DOHH2 (cell line): ENCODE results near the gene ATP8A2.

Experiments
- H3F3A ChIP-seq: fragments of 200-600 bp; sonication (generic), shearing (Covaris generic); 2 replicates; pipeline ENCODE4 v1.6.0; 2016; ENCODE audit warnings: antibody characterized with exemption, mild to moderate bottlenecking; ENCODE audit not compliant: control insufficient read depth, insufficient read depth
- H3K27ac ChIP-seq: fragments of 200-600 bp; sonication (generic); 2 replicates; pipeline ENCODE4 v1.5.1; 2014; ENCODE audit warnings: low read depth, mild to moderate bottlenecking, low read length, moderate library complexity
- H3K27me3 ChIP-seq: fragments of 200-600 bp; sonication (generic); 2 replicates; pipeline ENCODE4 v1.6.1; 2014; ENCODE audit warnings: mild to moderate bottlenecking, low read length, mixed read lengths; ENCODE audit not compliant: control insufficient read depth
- H3K36me3 ChIP-seq: fragments of 200-600 bp; sonication (generic); 2 replicates; pipeline ENCODE4 v1.6.1; 2014; ENCODE audit warnings: mild to moderate bottlenecking, low read length, moderate library complexity, mixed read lengths; ENCODE audit not compliant: control insufficient read depth
- H3K4me1 ChIP-seq: fragments of 200-600 bp; sonication (generic); 2 replicates; pipeline ENCODE4 v1.6.1; 2014; ENCODE audit warnings: mild to moderate bottlenecking, low read length, mixed read lengths; ENCODE audit not compliant: control insufficient read depth
- H3K4me2 ChIP-seq: fragments of 200-600 bp; sonication (generic); 2 replicates; pipeline ENCODE4 v1.6.0; 2014; ENCODE audit warnings: mild to moderate bottlenecking, low read length, moderate library complexity
- H3K4me3 ChIP-seq: fragments of 200-600 bp; sonication (generic); 2 replicates; pipeline ENCODE4 v1.5.1; 2014; ENCODE audit warnings: mild to moderate bottlenecking, low read length, mixed read lengths
- H3K79me2 ChIP-seq: fragments of 200-600 bp; sonication (generic); 2 replicates; pipeline ENCODE4 v1.6.1; 2014; ENCODE audit warnings: mild to moderate bottlenecking, low read length, mixed read lengths; ENCODE audit not compliant: control insufficient read depth
- H3K9me2 ChIP-seq: fragments of 200-600 bp; sonication (generic); replicated peaks from 2 replicates; pipeline ENCODE4 v1.6.1; 2014; ENCODE audit warnings: mild to moderate bottlenecking, low read length, mixed read lengths; ENCODE audit not compliant: control insufficient read depth
- H3K9me3 ChIP-seq: fragments of 200-600 bp; sonication (generic); 2 replicates; pipeline ENCODE4 v1.6.1; 2014; ENCODE audit warnings: antibody characterized with exemption, low read length, mixed read lengths; ENCODE audit not compliant: control insufficient read depth, insufficient read depth
- H4K20me1 ChIP-seq: fragments of 200-600 bp; sonication (generic); 2 replicates; pipeline ENCODE4 v1.6.0; 2014; ENCODE audit warnings: low read depth, mild to moderate bottlenecking, antibody characterized with exemption, low read length, moderate library complexity; ENCODE audit not compliant: control insufficient read depth, insufficient read depth
- CTCF ChIP-seq: fragments of 200-600 bp; sonication (generic); IDR thresholded peaks from one replicate; pipeline ENCODE4 v1.5.1; 2014; ENCODE audit warnings: antibody characterized with exemption, mild to moderate bottlenecking, low read depth, low read length; ENCODE audit not compliant: poor library complexity, severe bottlenecking
- EZH2phosphoT487 ChIP-seq: fragments of 200-600 bp; sonication (generic); IDR thresholded peaks from 2 replicates; pipeline ENCODE4 v1.6.1; 2017; ENCODE audit warnings: borderline replicate concordance, mild to moderate bottlenecking, antibody characterized with exemption, low read length, moderate library complexity, mixed read lengths

The ATP8A2 gene

GRCh38 chr13:25421612-25422011 is 49.8 kb downstream of the ATP8A2 start:
- no peaks in the 10 kb centered on the region for H3K4me1 ChIP-seq
- H3K27me3 ChIP-seq, result peaks cover 25% of the 10 kb centered on the region
- H4K20me1 ChIP-seq, result no peaks in the 10 kb centered on the region
- no peak overlapping the region for H3K4me2 ChIP-seq
- H3K27ac ChIP-seq, result no peak overlapping the region
- H3K9me3 ChIP-seq, result no peaks in the 10 kb centered on the region
- TF ChIP-seq EZH2phosphoT487 (no peak), CTCF (no peak)
- no peak overlapping the region for H3K4me3 ChIP-seq
- H3K9me2 ChIP-seq, result no peaks in the 10 kb centered on the region
- no peaks in the 10 kb centered on the region for H3K79me2 ChIP-seq
- H3F3A ChIP-seq, result no peaks in the 10 kb centered on the region
- H3K36me3 ChIP-seq, result no peaks in the 10 kb centered on the region

- Histone ChIP-seq H3K4me2 (no peak overlapping the region), H3K27ac (no peak overlapping the region), H3K4me1 (no peaks in the 10 kb centered on the region), H3K4me3 (no peak overlapping the region), H3K27me3 (peaks cover 21% of the 10 kb centered on the region), H3K36me3 (no peaks in the 10 kb centered on the region), H4K20me1 (no peaks in the 10 kb centered on the region), H3F3A (no peaks in the 10 kb centered on the region), H3K9me3 (no peaks in the 10 kb centered on the region), H3K9me2 (no peaks in the 10 kb centered on the region), H3K79me2 (no peaks in the 10 kb centered on the region)
- no peak for TF ChIP-seq EZH2phosphoT487
- TF ChIP-seq CTCF, result no peak
These were observed 50.4 kb downstream of the ATP8A2 start for GRCh38 chr13:25422153-25422552.

GRCh38 chr13:25423831-25424230 is 52.1 kb downstream of the ATP8A2 start:
- TF ChIP-seq EZH2phosphoT487 (no peak), CTCF (no peak)
- Histone ChIP-seq H3K9me3 (no peaks in the 10 kb centered on the region), H3K36me3 (no peaks in the 10 kb centered on the region), H3K79me2 (no peaks in the 10 kb centered on the region), H4K20me1 (no peaks in the 10 kb centered on the region), H3F3A (no peaks in the 10 kb centered on the region), H3K9me2 (no peaks in the 10 kb centered on the region), H3K4me1 (no peaks in the 10 kb centered on the region), H3K4me2 (no peak overlapping the region), H3K27me3 (peaks cover 7% of the 10 kb centered on the region; the same call in 1 of the 2 replicates), H3K4me3 (no peak overlapping the region), H3K27ac (no peak overlapping the region)

- H3K4me3 ChIP-seq, result no peak overlapping the region
- no peaks in the 10 kb centered on the region for H3F3A ChIP-seq
- H4K20me1 ChIP-seq, result no peaks in the 10 kb centered on the region
- no peaks in the 10 kb centered on the region for H3K4me1 ChIP-seq
- no peaks in the 10 kb centered on the region for H3K9me3 ChIP-seq
- H3K9me2 ChIP-seq, result no peaks in the 10 kb centered on the region
- H3K4me2 ChIP-seq, result no peak overlapping the region
- no peaks in the 10 kb centered on the region for H3K27me3 ChIP-seq
- TF ChIP-seq EZH2phosphoT487 (no peak), CTCF (no peak)
- H3K36me3 ChIP-seq, result no peaks in the 10 kb centered on the region
- no peak overlapping the region for H3K27ac ChIP-seq
- no peaks in the 10 kb centered on the region for H3K79me2 ChIP-seq
These were observed 57.7 kb downstream of the ATP8A2 start for GRCh38 chr13:25429466-25429865.
